HUES64 (cell line): Measurements from ENCODE around the gene CST3.

ENCODE experiments used
- H3K27ac ChIP-seq: 2 replicates; pipeline ENCODE4 v1.7.0; 2013; ENCODE audit warnings: low read depth, low read length, inconsistent platforms
- H3K27me3 ChIP-seq: 2 replicates; pipeline ENCODE4 v1.6.1; 2013; ENCODE audit warnings: mild to moderate bottlenecking, low read length; ENCODE audit not compliant: insufficient read depth
- H3K36me3 ChIP-seq: 2 replicates; pipeline ENCODE4 v1.6.1; 2013; ENCODE audit warnings: mild to moderate bottlenecking, low read length; ENCODE audit not compliant: insufficient read depth
- H3K4me1 ChIP-seq: 2 replicates; pipeline ENCODE4 v1.6.1; 2013; ENCODE audit warnings: mild to moderate bottlenecking, low read length, moderate library complexity; ENCODE audit not compliant: insufficient read depth
- H3K4me3 ChIP-seq: 2 replicates; pipeline ENCODE4 v1.5.1; 2013; ENCODE audit warnings: mild to moderate bottlenecking, low read length, moderate library complexity
- H3K9ac ChIP-seq: 2 replicates; pipeline ENCODE4 v1.6.1; 2013; ENCODE audit warnings: mild to moderate bottlenecking, low read depth, low read length
- H3K9me3 ChIP-seq: 2 replicates; pipeline ENCODE4 v1.6.1; 2013; ENCODE audit warnings: low read depth, low read length; ENCODE audit not compliant: insufficient read depth
- WGBS: fragments of 150-250, 120-280 bp; methylation state at CpG from one replicate; pipeline ENCODE4 v1.1.7; 2013; ENCODE audit warnings: missing lambda C conversion rate; 5-methylcytosine and 5-hydroxymethylcytosine counted together

The CST3 gene

GRCh38 chr20:23596579-23597250, 41.0 kb downstream of the CST3 start:
- Histone ChIP-seq H3K4me3 (no peak overlapping the region), H3K27ac (no peak overlapping the region), H3K4me1 (peaks cover 5% of the 10 kb centered on the region; the same call in 1 of the 2 replicates), H3K9me3 (no peaks in the 10 kb centered on the region), H3K36me3 (no peaks in the 10 kb centered on the region), H3K27me3 (no peaks in the 10 kb centered on the region), H3K9ac (no peak overlapping the region)
- 80% methylated on average over 2 of the region's 2 CpGs for WGBS

- WGBS, result 90% methylated on average over 1 of the region's 1 CpG
- H3K4me1 ChIP-seq, result peaks cover 5% of the 10 kb centered on the region; the same call in 1 of the 2 replicates
- no peaks in the 10 kb centered on the region for H3K27me3 ChIP-seq
- H3K9ac ChIP-seq, result no peak overlapping the region
- H3K36me3 ChIP-seq, result no peaks in the 10 kb centered on the region
- no peak overlapping the region for H3K27ac ChIP-seq
- no peak overlapping the region for H3K4me3 ChIP-seq
- H3K9me3 ChIP-seq, result no peaks in the 10 kb centered on the region
Observed at GRCh38 chr20:23595941-23596340, 41.8 kb downstream of the CST3 start.

- Histone ChIP-seq H3K36me3 (no peaks in the 10 kb centered on the region), H3K27me3 (no peaks in the 10 kb centered on the region), H3K4me1 (peaks cover 5% of the 10 kb centered on the region; the same call in 1 of the 2 replicates), H3K9me3 (no peaks in the 10 kb centered on the region), H3K4me3 (peak overlapping the region; percentile 30), H3K27ac (no peak overlapping the region), H3K9ac (no peak overlapping the region)
- WGBS, result 64% methylated on average over 10 of the region's 10 CpGs
Observed at GRCh38 chr20:23588434-23589403, 49.0 kb downstream of the CST3 start.

- Histone ChIP-seq H3K4me1 (peaks cover 5% of the 10 kb centered on the region; the same call in 1 of the 2 replicates), H3K36me3 (no peaks in the 10 kb centered on the region), H3K27me3 (no peaks in the 10 kb centered on the region), H3K9ac (no peak overlapping the region), H3K27ac (no peak overlapping the region), H3K9me3 (no peaks in the 10 kb centered on the region), H3K4me3 (no peak overlapping the region)
- WGBS, result 80% methylated on average over 7 of the region's 7 CpGs
Observed at GRCh38 chr20:23587631-23588030, 50.1 kb downstream of the CST3 start.

- WGBS, result 83% methylated on average over 13 of the region's 13 CpGs
- no peak overlapping the region for H3K4me3 ChIP-seq
- H3K27me3 ChIP-seq, result no peaks in the 10 kb centered on the region
- peaks cover 5% of the 10 kb centered on the region; the same call in 1 of the 2 replicates for H3K4me1 ChIP-seq
- no peaks in the 10 kb centered on the region for H3K36me3 ChIP-seq
- H3K9ac ChIP-seq, result no peak overlapping the region
- H3K9me3 ChIP-seq, result no peaks in the 10 kb centered on the region
- H3K27ac ChIP-seq, result no peak overlapping the region
Observed at GRCh38 chr20:23586735-23587525, 50.8 kb downstream of the CST3 start.

GRCh38 chr20:23585808-23586734, 51.7 kb downstream of the CST3 start:
- Histone ChIP-seq H3K4me3 (no peak overlapping the region), H3K9ac (no peak overlapping the region), H3K4me1 (peaks cover 5% of the 10 kb centered on the region; the same call in 1 of the 2 replicates), H3K27ac (no peak overlapping the region), H3K27me3 (no peaks in the 10 kb centered on the region), H3K9me3 (no peaks in the 10 kb centered on the region), H3K36me3 (no peaks in the 10 kb centered on the region)
- WGBS, result 86% methylated on average over 5 of the region's 5 CpGs

GRCh38 chr20:23585449-23585807, 52.3 kb downstream of the CST3 start:
- Histone ChIP-seq H3K9ac (no peak overlapping the region), H3K4me1 (peaks cover 5% of the 10 kb centered on the region; the same call in 1 of the 2 replicates), H3K27ac (no peak overlapping the region), H3K36me3 (no peaks in the 10 kb centered on the region), H3K4me3 (no peak overlapping the region), H3K27me3 (no peaks in the 10 kb centered on the region), H3K9me3 (no peaks in the 10 kb centered on the region)
- WGBS, result 93% methylated on average over 5 of the region's 5 CpGs

- no peaks in the 10 kb centered on the region for H3K36me3 ChIP-seq
- H3K9ac ChIP-seq, result no peak overlapping the region
- no peaks in the 10 kb centered on the region for H3K27me3 ChIP-seq
- no peak overlapping the region for H3K4me3 ChIP-seq
- no peak overlapping the region for H3K27ac ChIP-seq
- WGBS, result 81% methylated on average over 5 of the region's 5 CpGs
- H3K9me3 ChIP-seq, result no peaks in the 10 kb centered on the region
- peaks cover 5% of the 10 kb centered on the region; the same call in 1 of the 2 replicates for H3K4me1 ChIP-seq
Observed at GRCh38 chr20:23584434-23585199, 53.1 kb downstream of the CST3 start.
